ENCODE data around the gene CRY2. TPM values are rescaled to one million over a fixed set of nuclear protein-coding genes. Genes with fewer than 3 reads are reported as not detected.
A peak's percentile ranks its signal among the peaks of the same experiment; 100 is the strongest.

The CRY2 gene
- total and polyA plus RNA-seq, 2 of the 13 experiments (the other 11 are each of a cell fraction or from before 2014, with no cell fraction given) = 10.1 to 12.2 TPM

DNA sequence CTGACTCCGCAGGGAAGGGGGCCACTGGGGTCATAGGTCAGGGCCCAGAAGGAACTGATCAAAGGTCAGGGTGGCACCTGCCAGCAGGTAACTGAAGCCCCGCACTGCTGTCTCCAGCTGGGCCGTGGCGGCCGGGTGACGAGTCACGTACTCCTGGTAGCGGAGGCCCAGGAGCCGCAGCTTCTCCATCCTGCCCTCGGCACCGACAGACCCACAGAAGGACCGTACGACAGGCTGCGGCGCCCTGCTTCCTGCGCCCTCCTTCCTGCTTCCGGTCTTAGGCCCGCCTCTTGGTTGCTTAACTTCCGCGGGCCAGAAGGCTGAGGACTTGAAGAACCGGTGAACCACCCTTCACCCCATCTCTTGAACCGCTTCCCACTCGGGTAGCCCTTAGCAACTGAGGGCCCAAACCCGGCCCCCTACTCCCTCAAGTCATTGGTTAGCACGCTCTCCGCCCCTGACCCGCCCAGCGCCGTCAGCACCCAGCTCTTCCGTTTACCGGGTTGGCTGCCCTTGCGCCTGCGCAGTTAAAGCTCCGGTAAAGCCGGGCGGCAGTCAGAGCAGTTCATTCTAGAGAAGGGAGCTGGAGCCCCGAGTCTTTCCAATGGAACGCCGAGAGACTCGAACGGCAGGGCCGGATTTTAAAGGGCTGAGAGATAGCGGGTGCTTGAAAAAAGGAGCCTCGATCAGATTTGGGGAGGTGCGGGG lies 70.5 kb downstream of the CRY2 start, which contains the start of gene PEX16 (continued):
- TF ChIP-seq KLF15 (CRISPR knock-in tag; IDR thresholded peaks at IDR 0.05; ENCODE audit: borderline replicate concordance) (0 out of 2 replicates have a peak, but pooled peaks have one; percentile 41), ZNF782 (CRISPR knock-in tag; IDR thresholded peaks at IDR 0.05; ENCODE audit: borderline replicate concordance) (peak; percentile 56; the same call in 1 of the 2 replicates), FOXM1 (CRISPR knock-in tag; IDR thresholded peaks at IDR 0.05) (no peak), ZNF30 (CRISPR knock-in tag; IDR thresholded peaks at IDR 0.05) (no peak), SMYD3 (CRISPR knock-in tag; IDR thresholded peaks at IDR 0.05) (no peak; the same call in 1 of the 2 replicates), CEBPG (CRISPR knock-in tag; IDR thresholded peaks at IDR 0.05) (peak; percentile 99), ZNF562 (CRISPR knock-in tag; IDR thresholded peaks at IDR 0.05; ENCODE audit: borderline replicate concordance) (no peak), ZBTB38 (CRISPR knock-in tag; IDR thresholded peaks at IDR 0.05) (no peak), HNRNPUL1 (IDR thresholded peaks at IDR 0.05; ENCODE audit: low read depth, low read length) (no peak), ZFAT (CRISPR knock-in tag; conservative IDR thresholded peaks at IDR 0.05) (no peak), MIXL1 (CRISPR knock-in tag; IDR thresholded peaks at IDR 0.05) (no peak), TBL1XR1 (IDR thresholded peaks at IDR 0.05; ENCODE audit: borderline replicate concordance, low read length, partially characterized antibody) (peak; percentile 27), FOSL2 (CRISPR knock-in tag; IDR thresholded peaks at IDR 0.05) (peak; percentile 12; the same call in 1 of the 2 replicates), TSC22D2 (CRISPR knock-in tag; IDR thresholded peaks at IDR 0.05; ENCODE audit: borderline replicate concordance) (no peak), ZNF333 (CRISPR knock-in tag; IDR thresholded peaks at IDR 0.05; ENCODE audit: borderline replicate concordance) (no peak)
- TF ChIP-seq, protein P1, sequence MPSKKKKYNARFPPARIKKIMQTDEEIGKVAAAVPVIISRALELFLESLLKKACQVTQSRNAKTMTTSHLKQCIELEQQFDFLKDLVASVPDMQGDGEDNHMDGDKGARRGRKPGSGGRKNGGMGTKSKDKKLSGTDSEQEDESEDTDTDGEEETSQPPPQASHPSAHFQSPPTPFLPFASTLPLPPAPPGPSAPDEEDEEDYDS (CRISPR knock-in tag; IDR thresholded peaks at IDR 0.05) = peak; percentile 39
- TF ChIP-seq, protein P2, sequence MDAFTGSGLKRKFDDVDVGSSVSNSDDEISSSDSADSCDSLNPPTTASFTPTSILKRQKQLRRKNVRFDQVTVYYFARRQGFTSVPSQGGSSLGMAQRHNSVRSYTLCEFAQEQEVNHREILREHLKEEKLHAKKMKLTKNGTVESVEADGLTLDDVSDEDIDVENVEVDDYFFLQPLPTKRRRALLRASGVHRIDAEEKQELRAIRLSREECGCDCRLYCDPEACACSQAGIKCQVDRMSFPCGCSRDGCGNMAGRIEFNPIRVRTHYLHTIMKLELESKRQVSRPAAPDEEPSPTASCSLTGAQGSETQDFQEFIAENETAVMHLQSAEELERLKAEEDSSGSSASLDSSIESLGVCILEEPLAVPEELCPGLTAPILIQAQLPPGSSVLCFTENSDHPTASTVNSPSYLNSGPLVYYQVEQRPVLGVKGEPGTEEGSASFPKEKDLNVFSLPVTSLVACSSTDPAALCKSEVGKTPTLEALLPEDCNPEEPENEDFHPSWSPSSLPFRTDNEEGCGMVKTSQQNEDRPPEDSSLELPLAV (CRISPR knock-in tag; conservative IDR thresholded peaks at IDR 0.05; ENCODE audit: low read depth) = no peak
- TF ChIP-seq, protein P3, sequence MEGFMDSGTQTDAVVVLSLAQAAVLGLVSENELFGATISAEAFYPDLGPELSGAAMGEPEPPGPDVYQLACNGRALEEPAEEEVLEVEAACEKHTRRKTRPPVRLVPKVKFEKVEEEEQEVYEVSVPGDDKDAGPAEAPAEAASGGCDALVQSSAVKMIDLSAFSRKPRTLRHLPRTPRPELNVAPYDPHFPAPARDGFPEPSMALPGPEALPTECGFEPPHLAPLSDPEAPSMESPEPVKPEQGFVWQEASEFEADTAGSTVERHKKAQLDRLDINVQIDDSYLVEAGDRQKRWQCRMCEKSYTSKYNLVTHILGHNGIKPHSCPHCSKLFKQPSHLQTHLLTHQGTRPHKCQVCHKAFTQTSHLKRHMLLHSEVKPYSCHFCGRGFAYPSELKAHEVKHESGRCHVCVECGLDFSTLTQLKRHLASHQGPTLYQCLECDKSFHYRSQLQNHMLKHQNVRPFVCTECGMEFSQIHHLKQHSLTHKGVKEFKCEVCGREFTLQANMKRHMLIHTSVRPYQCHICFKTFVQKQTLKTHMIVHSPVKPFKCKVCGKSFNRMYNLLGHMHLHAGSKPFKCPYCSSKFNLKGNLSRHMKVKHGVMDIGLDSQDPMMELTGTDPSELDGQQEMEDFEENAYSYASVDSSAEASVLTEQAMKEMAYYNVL (CRISPR knock-in tag; IDR thresholded peaks at IDR 0.05; ENCODE audit: borderline replicate concordance) = no peak
- TF ChIP-seq, protein P4, sequence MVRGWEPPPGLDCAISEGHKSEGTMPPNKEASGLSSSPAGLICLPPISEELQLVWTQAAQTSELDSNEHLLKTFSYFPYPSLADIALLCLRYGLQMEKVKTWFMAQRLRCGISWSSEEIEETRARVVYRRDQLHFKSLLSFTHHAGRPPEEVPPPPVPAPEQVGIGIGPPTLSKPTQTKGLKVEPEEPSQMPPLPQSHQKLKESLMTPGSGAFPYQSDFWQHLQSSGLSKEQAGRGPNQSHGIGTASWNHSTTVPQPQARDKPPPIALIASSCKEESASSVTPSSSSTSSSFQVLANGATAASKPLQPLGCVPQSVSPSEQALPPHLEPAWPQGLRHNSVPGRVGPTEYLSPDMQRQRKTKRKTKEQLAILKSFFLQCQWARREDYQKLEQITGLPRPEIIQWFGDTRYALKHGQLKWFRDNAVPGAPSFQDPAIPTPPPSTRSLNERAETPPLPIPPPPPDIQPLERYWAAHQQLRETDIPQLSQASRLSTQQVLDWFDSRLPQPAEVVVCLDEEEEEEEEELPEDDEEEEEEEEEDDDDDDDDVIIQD (CRISPR knock-in tag; IDR thresholded peaks at IDR 0.05; ENCODE audit: low read depth) = no peak
- TF ChIP-seq, protein P5, sequence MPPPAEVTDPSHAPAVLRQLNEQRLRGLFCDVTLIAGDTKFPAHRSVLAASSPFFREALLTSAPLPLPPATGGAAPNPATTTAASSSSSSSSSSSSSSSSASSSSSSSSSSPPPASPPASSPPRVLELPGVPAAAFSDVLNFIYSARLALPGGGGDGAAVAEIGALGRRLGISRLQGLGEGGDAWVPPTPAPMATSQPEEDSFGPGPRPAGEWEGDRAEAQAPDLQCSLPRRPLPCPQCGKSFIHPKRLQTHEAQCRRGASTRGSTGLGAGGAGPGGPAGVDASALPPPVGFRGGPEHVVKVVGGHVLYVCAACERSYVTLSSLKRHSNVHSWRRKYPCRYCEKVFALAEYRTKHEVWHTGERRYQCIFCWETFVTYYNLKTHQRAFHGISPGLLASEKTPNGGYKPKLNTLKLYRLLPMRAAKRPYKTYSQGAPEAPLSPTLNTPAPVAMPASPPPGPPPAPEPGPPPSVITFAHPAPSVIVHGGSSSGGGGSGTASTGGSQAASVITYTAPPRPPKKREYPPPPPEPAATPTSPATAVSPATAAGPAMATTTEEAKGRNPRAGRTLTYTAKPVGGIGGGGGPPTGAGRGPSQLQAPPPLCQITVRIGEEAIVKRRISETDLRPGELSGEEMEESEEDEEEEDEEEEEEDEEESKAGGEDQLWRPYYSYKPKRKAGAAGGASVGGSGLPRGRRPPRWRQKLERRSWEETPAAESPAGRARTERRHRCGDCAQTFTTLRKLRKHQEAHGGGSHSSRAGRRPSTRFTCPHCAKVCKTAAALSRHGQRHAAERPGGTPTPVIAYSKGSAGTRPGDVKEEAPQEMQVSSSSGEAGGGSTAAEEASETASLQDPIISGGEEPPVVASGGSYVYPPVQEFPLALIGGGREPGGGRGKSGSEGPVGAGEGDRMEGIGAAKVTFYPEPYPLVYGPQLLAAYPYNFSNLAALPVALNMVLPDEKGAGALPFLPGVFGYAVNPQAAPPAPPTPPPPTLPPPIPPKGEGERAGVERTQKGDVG (CRISPR knock-in tag; IDR thresholded peaks at IDR 0.05; ENCODE audit: borderline replicate concordance) = no peak

Data from HepG2 (cell line).